IMR-90 (cell line): ENCODE data around the gene ZBTB7B. TPM values are rescaled to one million over a fixed set of nuclear protein-coding genes. Genes with fewer than 3 reads are reported as not detected.

Source experiments
- ATAC-seq: fragments of 200-7000 bp; cut with Tn5 transposase; 2 replicates; pipeline ENCODE4 v1.9.1; 2020; ENCODE audit warnings: low read depth, mild to moderate bottlenecking, moderate library complexity
- BruUV-seq: library from RNA; stranded (reverse); fragments of 400-500 nt; replicated peaks from 2 replicates; lab custom pipeline; 2021; lab: Mats Ljungman, UMichigan
- CTCF ChIA-PET: fragments of 300-600 bp; formaldehyde crosslinking; extraction: SDS; loops from one replicate; lab custom pipeline; 2021; ENCODE audit warnings: antibody characterized with exemption; lab: Yijun Ruan, JAX
- POLR2A ChIA-PET: fragments of 300-600 bp; sonication (Branson Sonifier 250); formaldehyde crosslinking; loops from one replicate; lab custom pipeline; 2022; ENCODE audit warnings: antibody characterized with exemption; ENCODE audit not compliant: unreplicated experiment; lab: Charles Lee
- DNase-seq: peaks from one replicate; pipeline ENCODE4 v3.0.0; 2013
- H2AFZ ChIP-seq: replicated peaks from 2 replicates; pipeline ENCODE3; 2013; ENCODE audit warnings: low read length, mild to moderate bottlenecking; ENCODE audit not compliant: poor library complexity
- H2AK5ac ChIP-seq: 2 replicates; pipeline ENCODE4 v1.6.1; 2013; ENCODE audit warnings: low read depth, low read length, inconsistent platforms
- H2AK9ac ChIP-seq: replicated peaks from 2 replicates; pipeline ENCODE3; 2013; ENCODE audit warnings: mild to moderate bottlenecking, low read depth, low read length, moderate library complexity; ENCODE audit not compliant: poor library complexity
- H2BK120ac ChIP-seq: 2 replicates; pipeline ENCODE4 v1.6.1; 2013; ENCODE audit warnings: low read depth, low read length, inconsistent platforms
- H2BK15ac ChIP-seq: 3 replicates; pipeline ENCODE4 v1.6.1; 2013; ENCODE audit warnings: low read depth, low read length, inconsistent platforms
- H2BK20ac ChIP-seq: 2 replicates; pipeline ENCODE4 v1.6.1; 2013; ENCODE audit warnings: low read depth, mild to moderate bottlenecking, inconsistent platforms, low read length, moderate library complexity
- H2BK5ac ChIP-seq: 2 replicates; pipeline ENCODE4 v1.6.1; 2013; ENCODE audit warnings: mild to moderate bottlenecking, low read depth, low read length, inconsistent platforms; ENCODE audit not compliant: poor library complexity, severe bottlenecking
- H3K14ac ChIP-seq: replicated peaks from 2 replicates; pipeline ENCODE4 v1.6.1; 2013; ENCODE audit warnings: low read depth, low read length, inconsistent platforms
- H3K18ac ChIP-seq: 2 replicates; pipeline ENCODE4 v1.6.1; 2013; ENCODE audit warnings: low read depth, low read length, control low read depth
- H3K23ac ChIP-seq: 2 replicates; pipeline ENCODE4 v1.6.1; 2013; ENCODE audit warnings: low read depth, low read length, inconsistent platforms
- H3K27ac ChIP-seq: 2 replicates; pipeline ENCODE4 v1.5.1; 2013; ENCODE audit warnings: mild to moderate bottlenecking, control low read depth, low read length; ENCODE audit not compliant: insufficient read depth
- H3K27me3 ChIP-seq: 2 replicates; pipeline ENCODE4 v1.6.1; 2013; ENCODE audit warnings: low read length; ENCODE audit not compliant: control insufficient read depth, insufficient read depth
- H3K36me3 ChIP-seq: 2 replicates; pipeline ENCODE4 v1.6.1; 2013; ENCODE audit warnings: low read length, mixed read lengths; ENCODE audit not compliant: control insufficient read depth, insufficient read depth
- H3K4ac ChIP-seq: 2 replicates; pipeline ENCODE4 v1.6.1; 2013; ENCODE audit warnings: low read depth, low read length, inconsistent platforms
- H3K4me1 ChIP-seq: 2 replicates; pipeline ENCODE4 v1.6.1; 2013; ENCODE audit warnings: low read length, mixed read lengths; ENCODE audit not compliant: control insufficient read depth, insufficient read depth
- H3K4me2 ChIP-seq: 2 replicates; pipeline ENCODE4 v1.6.1; 2013; ENCODE audit warnings: low read depth, mild to moderate bottlenecking, control low read depth, low read length, moderate library complexity
- H3K4me3 ChIP-seq: 2 replicates; pipeline ENCODE4 v1.5.1; 2013; ENCODE audit warnings: low read depth, mild to moderate bottlenecking, control low read depth, low read length, moderate library complexity; ENCODE audit not compliant: insufficient read depth
- H3K56ac ChIP-seq: 2 replicates; pipeline ENCODE4 v1.6.1; 2013; ENCODE audit warnings: low read length, inconsistent platforms; ENCODE audit not compliant: insufficient read depth; ENCODE audit errors: extremely low read depth
- H3K79me1 ChIP-seq, 2 experiments: 2 replicates each; pipeline ENCODE4 v1.6.1; 2013; ENCODE audit warnings: low read length in 2 of 2, inconsistent platforms in 1 of 2, low read depth in 1 of 2
- H3K9ac ChIP-seq: 2 replicates; pipeline ENCODE4 v1.6.1; 2013; ENCODE audit warnings: low read depth, low read length, control low read depth
- H3K9me1 ChIP-seq: 2 replicates; pipeline ENCODE4 v1.6.1; 2013; ENCODE audit warnings: low read length, inconsistent platforms; ENCODE audit not compliant: insufficient read depth
- H3K9me3 ChIP-seq: 2 replicates; pipeline ENCODE4 v1.6.1; 2013; ENCODE audit warnings: low read length; ENCODE audit not compliant: control insufficient read depth, insufficient read depth
- H4K20me1 ChIP-seq: 2 replicates; pipeline ENCODE4 v1.6.1; 2013; ENCODE audit warnings: low read length, inconsistent platforms; ENCODE audit not compliant: insufficient read depth
- H4K5ac ChIP-seq: 2 replicates; pipeline ENCODE4 v1.6.1; 2013; ENCODE audit warnings: mild to moderate bottlenecking, low read depth, low read length, control low read depth
- H4K8ac ChIP-seq, 2 experiments: 2 replicates each; pipeline ENCODE4 v1.6.1; 2013; ENCODE audit warnings: low read depth in 2 of 2, low read length in 2 of 2, control low read depth in 1 of 2, inconsistent platforms in 1 of 2
- H4K91ac ChIP-seq: 2 replicates; pipeline ENCODE4 v1.6.1; 2013; ENCODE audit warnings: low read depth, low read length, inconsistent platforms; ENCODE audit not compliant: insufficient read depth
- MAZ ChIP-seq: IDR thresholded peaks from 2 replicates; pipeline ENCODE4 v1.6.1; 2012; ENCODE audit warnings: low read depth, mild to moderate bottlenecking, low read length, improper control_type of control experiment, moderate library complexity, borderline replicate concordance
- MXI1 ChIP-seq: IDR thresholded peaks from 2 replicates; pipeline ENCODE4 v1.6.1; 2012; ENCODE audit warnings: low read depth, mild to moderate bottlenecking, low read length, moderate library complexity, borderline replicate concordance
- WGBS, 2 experiments: methylation state at CpG; one replicate each; pipeline versions ENCODE4 v1.1.5 to v1.1.7; 2013; ENCODE audit warnings: missing lambda C conversion rate in 2 of 2; ENCODE audit not compliant: insufficient read length in 1 of 2; ENCODE audit errors: extremely low coverage in 2 of 2; 5-methylcytosine and 5-hydroxymethylcytosine counted together
- dilution Hi-C: fragments of 300-500 bp; cut with HindIII; formaldehyde crosslinking; loops from one replicate; pipeline ENCODE4 v1.14.3; 2018; ENCODE audit warnings: low sequenced_read_pairs; ENCODE audit not compliant: unreplicated experiment
- in situ Hi-C: fragments of 300-500 bp; cut with MboI; formaldehyde crosslinking; loops from 3 replicates; pipeline ENCODE4 v1.14.3; 2019; ENCODE audit warnings: low sequenced_read_pairs, inconsistent platforms, mixed read lengths
- intact Hi-C: fragments of 100-400 bp; cut with micrococcal nuclease; formaldehyde crosslinking; loops from 2 replicates; pipeline ENCODE4 v1.10.0; 2022
- polyA plus RNA-seq, 3 experiments: library from polyadenylated mRNA; depleted of rRNA; stranded (reverse); fragments of >200 nt; gene quantifications; 2 replicates each; pipeline ENCODE4 v1.2.3, GENCODE V29; 2012; ENCODE audit warnings: low replicate concordance in 1 of 3
- total RNA-seq: library from RNA; depleted of rRNA; stranded (reverse); fragments of >200 nt; gene quantifications from 2 replicates; pipeline ENCODE4 v1.2.3, GENCODE V29; 2012

ZBTB7B gene
- total and polyA plus RNA-seq, 2 of the 4 experiments (the other 2 are of a cell fraction): 7.7 to 17.4 TPM

DNA sequence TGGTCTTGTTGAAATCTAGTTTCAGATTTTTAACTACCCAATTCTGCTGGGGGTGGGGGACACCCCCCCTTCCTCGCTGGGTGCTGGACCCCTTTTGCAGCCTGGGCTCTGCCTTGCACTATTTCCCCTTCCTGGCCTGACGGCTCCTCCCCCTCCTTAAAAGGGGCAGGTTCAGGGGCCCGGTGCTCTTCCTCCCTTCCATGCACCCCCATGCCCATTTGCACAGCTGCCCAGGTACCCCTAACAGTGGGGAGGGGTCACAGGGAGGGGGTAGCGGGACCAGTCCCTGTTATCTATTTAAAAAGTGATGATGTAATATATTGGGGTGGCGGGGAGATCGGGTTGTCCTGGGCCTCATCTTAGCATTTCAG is 15.3 kb downstream of the ZBTB7B start:
- peaks cover 2% of the 10 kb centered on the region; the same call in 1 of the 2 replicates for H3K9me1 ChIP-seq
- H3K9ac ChIP-seq: peak overlapping the region; percentile 50; the same call in 1 of the 2 replicates
- H2BK120ac ChIP-seq: no peak overlapping the region
- no peak overlapping the region for H3K23ac ChIP-seq
- no peak overlapping the region for H3K4ac ChIP-seq
- H2AK9ac ChIP-seq: peak overlapping the region; percentile 50
- DNase-seq (no peak), ATAC-seq (no peak)
- intact Hi-C loops (loop anchor here (1.0 kb wide), 1 partner anchor 62 kb away; the partner anchor contains the start of gene PBXIP1), dilution Hi-C loops (no loop called here), in situ Hi-C loops (no loop called here)
- BruUV-seq: no TSS peak
- ChIA-PET POLR2A (interaction anchor here (0.6 kb wide), 1 partner anchor 62 kb away, joined by 7 read pairs; the partner anchor contains the start of gene PBXIP1), CTCF (interaction anchor here (1.0 to 2.3 kb wide), 6 partner anchors 11 to 49 kb away, joined by 3 to 7 read pairs (median 4); no protein-coding TSS in a partner anchor)
- H4K8ac ChIP-seq: peak overlapping the region in 1 of 2 experiments; percentile 70; a peak in 2 of 4 replicates
- peaks cover 22% of the 10 kb centered on the region for H3K36me3 ChIP-seq
- H2BK15ac ChIP-seq: no peak overlapping the region
- no peaks in the 10 kb centered on the region for H3K9me3 ChIP-seq
- WGBS, 2 experiments: 0% methylated on average over 1 of the region's 6 CpGs; no CpG with 5 or more reads in 1 of the 2 experiments
- H3K27ac ChIP-seq: no peak overlapping the region
- no peak overlapping the region for H3K56ac ChIP-seq
- H3K18ac ChIP-seq: no peak overlapping the region
- H2BK5ac ChIP-seq: no peak overlapping the region
- H2BK20ac ChIP-seq: no peak overlapping the region
- TF ChIP-seq MXI1 (no peak), MAZ (no peak)
- no peak overlapping the region for H3K4me3 ChIP-seq
- peak overlapping the region; percentile 91 for H2AFZ ChIP-seq
- H4K5ac ChIP-seq: no peak overlapping the region
- peaks cover 6% of the 10 kb centered on the region; the same call in 1 of the 2 replicates for H3K4me1 ChIP-seq
- H4K91ac ChIP-seq: no peak overlapping the region
- H3K14ac ChIP-seq: peak overlapping the region; percentile 16; the same call in 1 of the 2 replicates
- peaks cover 0 to 10% of the 10 kb centered on the region in 2 experiments; a peak in 1 of 4 replicates for H3K79me1 ChIP-seq
- peak overlapping the region; percentile 71 for H3K4me2 ChIP-seq
- H3K27me3 ChIP-seq: no peaks in the 10 kb centered on the region
- H2AK5ac ChIP-seq: 0 out of 2 replicates have a peak overlapping the region, but pooled peaks have one; percentile 20
- H4K20me1 ChIP-seq: peaks cover 5% of the 10 kb centered on the region
